Measurements from ENCODE around the gene ZFAND3. TPM values are rescaled to one million over a fixed set of nuclear protein-coding genes. Genes with fewer than 3 reads are reported as not detected.
A peak's percentile ranks its signal among the peaks of the same experiment; 100 is the strongest.
"Not testable (repeated sequence)": the region's sequence is repeated elsewhere in the genome, so short reads cannot be mapped to it uniquely, and the experiment has no call there.

The ZFAND3 gene
- polyA plus RNA-seq, 1 of the 3 experiments (the other 2 are of a cell fraction) = 16.7 TPM

- H3K9me2 ChIP-seq; H3K4me3 ChIP-seq (ENCODE audit: low read depth in 2 of 2, low read length in 1 of 2); H3K4me2 ChIP-seq; H3K27me3 ChIP-seq (ENCODE audit: insufficient read depth); H3K36me3 ChIP-seq (replicated peaks in 1 of 2; ENCODE audit: control insufficient read depth in 1 of 2, insufficient read depth in 2 of 2, low read length in 1 of 2); H3K9ac ChIP-seq; DNase-seq; H3K27ac ChIP-seq (ENCODE audit: low read depth in 2 of 2, low read length in 1 of 2); POLR2A ChIA-PET; H2AFZ ChIP-seq (ENCODE audit: low read depth); H3K9me3 ChIP-seq: not testable (repeated sequence)
- CTCF ChIA-PET = interaction anchor here (1.0 kb wide), 1 partner anchor 288 kb away, joined by 3 read pairs; no protein-coding TSS in a partner anchor
- 98% methylated on average over 7 of the region's 7 CpGs for WGBS (ENCODE audit: low lambda C conversion rate)
- H3F3A ChIP-seq (replicated peaks; ENCODE audit: insufficient read depth) = peaks cover 15% of the 10 kb centered on the region
- H3K4me1 ChIP-seq (ENCODE audit: control insufficient read depth in 1 of 2, insufficient read depth in 2 of 2, low read depth in 1 of 2, low read length in 1 of 2) = peaks cover 5 to 26% of the 10 kb centered on the region in 2 experiments
- H3K79me2 ChIP-seq (ENCODE audit: insufficient read depth) = peaks cover 93% of the 10 kb centered on the region
- H4K20me1 ChIP-seq (ENCODE audit: insufficient read depth) = peaks cover 93% of the 10 kb centered on the region
These were observed 173.7 kb downstream of the ZFAND3 start for GRCh38 chr6:37993194-37993593.

- POLR2A ChIA-PET = interaction anchor here (0.6 kb wide), 1 partner anchor 297 kb away, joined by 3 read pairs; no protein-coding TSS in a partner anchor
- peak overlapping the region in 1 of 2 experiments; percentile 12; a peak in 1 of 4 replicates for H3K27ac ChIP-seq (ENCODE audit: low read depth in 2 of 2, low read length in 1 of 2)
- no peak overlapping the region for H3K4me2 ChIP-seq
These were observed 174.1 kb downstream of the ZFAND3 start for GRCh38 chr6:37993596-37993995.

More at GRCh38 chr6:37993596-37993995, 174.1 kb downstream of the ZFAND3 start:
- H3K4me3 ChIP-seq (ENCODE audit: low read depth in 2 of 2, low read length in 1 of 2) = no peak overlapping the region
- no peaks in the 10 kb centered on the region for H3K9me2 ChIP-seq
- H3F3A ChIP-seq (replicated peaks; ENCODE audit: insufficient read depth) = peaks cover 11% of the 10 kb centered on the region
- no peaks in the 10 kb centered on the region for H3K36me3 ChIP-seq (replicated peaks in 1 of 2; ENCODE audit: control insufficient read depth in 1 of 2, insufficient read depth in 2 of 2, low read length in 1 of 2)
- CTCF ChIA-PET = interaction anchor here (1.0 kb wide), 1 partner anchor 288 kb away, joined by 3 read pairs; no protein-coding TSS in a partner anchor
- no peak overlapping the region for H3K9ac ChIP-seq
- TF ChIP-seq EZH2phosphoT487 (IDR thresholded peaks at IDR 0.05; ENCODE audit: borderline replicate concordance, low read depth) = no peak
- TF ChIP-seq, protein P1, sequence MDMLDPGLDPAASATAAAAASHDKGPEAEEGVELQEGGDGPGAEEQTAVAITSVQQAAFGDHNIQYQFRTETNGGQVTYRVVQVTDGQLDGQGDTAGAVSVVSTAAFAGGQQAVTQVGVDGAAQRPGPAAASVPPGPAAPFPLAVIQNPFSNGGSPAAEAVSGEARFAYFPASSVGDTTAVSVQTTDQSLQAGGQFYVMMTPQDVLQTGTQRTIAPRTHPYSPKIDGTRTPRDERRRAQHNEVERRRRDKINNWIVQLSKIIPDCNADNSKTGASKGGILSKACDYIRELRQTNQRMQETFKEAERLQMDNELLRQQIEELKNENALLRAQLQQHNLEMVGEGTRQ (IDR thresholded peaks at IDR 0.05; ENCODE audit: borderline replicate concordance, low read depth, low read length) = no peak
- TF ChIP-seq, protein P2, sequence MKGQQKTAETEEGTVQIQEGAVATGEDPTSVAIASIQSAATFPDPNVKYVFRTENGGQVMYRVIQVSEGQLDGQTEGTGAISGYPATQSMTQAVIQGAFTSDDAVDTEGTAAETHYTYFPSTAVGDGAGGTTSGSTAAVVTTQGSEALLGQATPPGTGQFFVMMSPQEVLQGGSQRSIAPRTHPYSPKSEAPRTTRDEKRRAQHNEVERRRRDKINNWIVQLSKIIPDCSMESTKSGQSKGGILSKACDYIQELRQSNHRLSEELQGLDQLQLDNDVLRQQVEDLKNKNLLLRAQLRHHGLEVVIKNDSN (IDR thresholded peaks at IDR 0.05; ENCODE audit: borderline replicate concordance, low read depth) = no peak
- no peak for TF ChIP-seq JUND (IDR thresholded peaks at IDR 0.05)
- TF ChIP-seq EP300 (IDR thresholded peaks at IDR 0.05; ENCODE audit: borderline replicate concordance in 1 of 2, low read depth in 1 of 2, low read length in 1 of 2) = no peak
- TF ChIP-seq FOXJ3 (CRISPR knock-in tag; IDR thresholded peaks at IDR 0.05) = no peak
- no peak for TF ChIP-seq RFX5 (IDR thresholded peaks at IDR 0.05; ENCODE audit: low read length)
- TF ChIP-seq CTCF (IDR thresholded peaks at IDR 0.05) = no peak
- no peak for TF ChIP-seq ELF1 (IDR thresholded peaks at IDR 0.05)
- TF ChIP-seq GABPA (IDR thresholded peaks at IDR 0.05; ENCODE audit: low read depth) = no peak
- H2AFZ ChIP-seq (ENCODE audit: low read depth) = no peak overlapping the region
- no peaks in the 10 kb centered on the region for H3K27me3 ChIP-seq (ENCODE audit: insufficient read depth)
- H3K9me3 ChIP-seq = no peaks in the 10 kb centered on the region
- peaks cover 93% of the 10 kb centered on the region for H3K79me2 ChIP-seq (ENCODE audit: insufficient read depth)
- peaks cover 5 to 22% of the 10 kb centered on the region in 2 experiments for H3K4me1 ChIP-seq (ENCODE audit: control insufficient read depth in 1 of 2, insufficient read depth in 2 of 2, low read depth in 1 of 2, low read length in 1 of 2)
- H4K20me1 ChIP-seq (ENCODE audit: insufficient read depth) = peaks cover 93% of the 10 kb centered on the region
- 94% methylated on average over 5 of the region's 5 CpGs for WGBS (ENCODE audit: low lambda C conversion rate)
- no peak for DNase-seq

Data from SK-N-SH (cell line).